CD14-positive monocyte (primary cell): ENCODE data around the gene CHFR. TPM values are rescaled to one million over a fixed set of nuclear protein-coding genes. Genes with fewer than 3 reads are reported as not detected.

Experiments
- DNase-seq, 3 donors: peaks; one replicate each; pipeline ENCODE4 v3.0.0-alpha.2; 2011 to 2022
- H2AFZ ChIP-seq: 2 replicates; pipeline ENCODE4 v1.6.0; 2012; ENCODE audit warnings: mild to moderate bottlenecking, low read depth, low read length, inconsistent platforms; ENCODE audit not compliant: insufficient read depth, poor library complexity, severe bottlenecking
- H3K27ac ChIP-seq, 2 donors: 1 replicate in 1 of 2; 2 replicates in 1 of 2; pipeline ENCODE4 v1.5.1; 2012 to 2013; ENCODE audit warnings: low read length in 2 of 2, control low read depth in 1 of 2, inconsistent platforms in 1 of 2, low read depth in 1 of 2, mild to moderate bottlenecking in 1 of 2
- H3K27me3 ChIP-seq, 2 donors: one replicate each; pipeline versions ENCODE4 v1.6.0 to v1.6.1; 2011 to 2013; ENCODE audit warnings: low read length in 2 of 2; ENCODE audit not compliant: control insufficient read depth in 2 of 2, insufficient read depth in 2 of 2
- H3K36me3 ChIP-seq, 2 donors: replicated peaks in 1 of 2; 1 replicate in 1 of 2; 2 replicates in 1 of 2; pipeline versions ENCODE4 v1.5.1 to v1.6.1; 2012 to 2013; ENCODE audit warnings: low read length in 2 of 2, control low read depth in 1 of 2, inconsistent platforms in 1 of 2, mild to moderate bottlenecking in 1 of 2; ENCODE audit not compliant: insufficient read depth in 2 of 2, control insufficient read depth in 1 of 2
- H3K4me1 ChIP-seq, 2 donors: 1 replicate in 1 of 2; 2 replicates in 1 of 2; pipeline versions ENCODE4 v1.5.1 to v1.6.1; 2012 to 2013; ENCODE audit warnings: low read length in 2 of 2, control low read depth in 1 of 2, inconsistent platforms in 1 of 2, mild to moderate bottlenecking in 1 of 2, moderate library complexity in 1 of 2; ENCODE audit not compliant: insufficient read depth in 2 of 2, control insufficient read depth in 1 of 2
- H3K4me2 ChIP-seq: replicated peaks from 2 replicates; pipeline ENCODE3; 2012; ENCODE audit warnings: low read length, moderate library complexity, mild to moderate bottlenecking; ENCODE audit not compliant: poor library complexity, severe bottlenecking; ENCODE audit errors: extremely low read depth
- H3K4me3 ChIP-seq, 3 experiments: fragments of 200-600 bp in 1 of 3; sonication (generic) in 1 of 3; replicated peaks in 1 of 3; 1 replicate in 2 of 3; 2 replicates in 1 of 3; pipeline ENCODE4 v1.5.1; 2011 to 2013; ENCODE audit warnings: low read length in 3 of 3, mild to moderate bottlenecking in 3 of 3, control low read depth in 2 of 3, low read depth in 2 of 3, inconsistent platforms in 1 of 3, moderate library complexity in 1 of 3
- H3K79me2 ChIP-seq: 2 replicates; pipeline ENCODE4 v1.6.0; 2012; ENCODE audit warnings: mild to moderate bottlenecking, control low read depth, inconsistent platforms, low read length, moderate library complexity; ENCODE audit not compliant: insufficient read depth
- H3K9ac ChIP-seq: 2 replicates; pipeline ENCODE4 v1.6.0; 2017; ENCODE audit warnings: low read length, mild to moderate bottlenecking; ENCODE audit not compliant: insufficient read depth, poor library complexity, severe bottlenecking
- H3K9me3 ChIP-seq, 2 donors: replicated peaks in 1 of 2; 1 replicate in 1 of 2; 2 replicates in 1 of 2; pipeline versions ENCODE4 v1.5.1 to v1.6.1; 2012 to 2013; ENCODE audit warnings: low read length in 2 of 2, control low read depth in 1 of 2; ENCODE audit not compliant: control insufficient read depth in 1 of 2, insufficient read depth in 1 of 2
- H4K20me1 ChIP-seq: 2 replicates; pipeline ENCODE4 v1.6.0; 2012; ENCODE audit warnings: mild to moderate bottlenecking, low read length, control low read depth, moderate library complexity; ENCODE audit not compliant: insufficient read depth
- H3K27ac Mint-ChIP-seq, 7 donors: one replicate each; pipeline ENCODE4 v1.8.0; 2020; ENCODE audit warnings: mild to moderate bottlenecking in 7 of 7, mixed read lengths in 7 of 7, moderate library complexity in 6 of 7, inconsistent platforms in 2 of 7
- H3K27me3 Mint-ChIP-seq, 3 donors: one replicate each; pipeline ENCODE4 v1.8.0; 2021 to 2022; ENCODE audit warnings: low read depth in 3 of 3, mild to moderate bottlenecking in 3 of 3, mixed read lengths in 3 of 3, moderate library complexity in 3 of 3, inconsistent platforms in 1 of 3
- H3K36me3 Mint-ChIP-seq, 2 donors: one replicate each; pipeline ENCODE4 v1.8.0; 2020; ENCODE audit warnings: mixed read lengths in 2 of 2, inconsistent platforms in 1 of 2, mild to moderate bottlenecking in 1 of 2
- H3K4me1 Mint-ChIP-seq: one replicate; pipeline ENCODE4 v1.8.0; 2020; ENCODE audit warnings: mild to moderate bottlenecking, mixed read lengths
- H3K4me3 Mint-ChIP-seq, 2 donors: one replicate each; pipeline ENCODE4 v1.8.0; 2020; ENCODE audit warnings: mild to moderate bottlenecking in 2 of 2, mixed read lengths in 2 of 2, moderate library complexity in 1 of 2
- H3K9me3 Mint-ChIP-seq, 7 donors: one replicate each; pipeline ENCODE4 v1.8.0; 2020 to 2022; ENCODE audit warnings: mixed read lengths in 7 of 7, mild to moderate bottlenecking in 6 of 7, moderate library complexity in 6 of 7, inconsistent platforms in 2 of 7
- CTCF ChIP-seq: fragments of 200-600 bp; IDR thresholded peaks from one replicate; pipeline ENCODE4 v1.8.0; 2022; ENCODE audit warnings: antibody characterized with exemption, mild to moderate bottlenecking
- WGBS: methylation state at CpG from one replicate; pipeline ENCODE4 v1.1.5; 2013; ENCODE audit warnings: missing lambda C conversion rate; ENCODE audit not compliant: insufficient coverage; 5-methylcytosine and 5-hydroxymethylcytosine counted together
- intact Hi-C, 2 donors: fragments of 100-400 bp; cut with micrococcal nuclease; formaldehyde crosslinking; loops; one replicate each; pipeline versions ENCODE4 v1.15.0 to v1.15.1; 2023
- polyA plus RNA-seq, 3 donors: library from polyadenylated mRNA; depleted of rRNA in 1 of 3; unstranded in 2 of 3; stranded (reverse) in 1 of 3; fragments of 300-500 nt in 2 of 3; fragments of >200 nt in 1 of 3; fragmentation: Illumina TruSeq in 2 of 3; gene quantifications; 1 replicate in 2 of 3; 2 replicates in 1 of 3; pipeline ENCODE4 v1.2.3, GENCODE V29; 2012 to 2021

The CHFR gene
- polyA plus RNA-seq, 3 donors = 28.0 to 76.3 (median 39.3) TPM

- Histone ChIP-seq H2AFZ (no peak overlapping the region), H3K27ac (peak overlapping the region in 1 of 2 donors; percentile 20), H3K4me1 (peaks cover 17 to 22% of the 10 kb centered on the region in 2 donors), H3K4me3 (no peak overlapping the region), H3K4me2 (no peak overlapping the region), H3K27me3 (no peaks in the 10 kb centered on the region), H4K20me1 (peaks cover 31% of the 10 kb centered on the region), H3K9ac (no peak overlapping the region), H3K36me3 (peaks cover 43 to 59% of the 10 kb centered on the region in 2 donors), H3K79me2 (peaks cover 60% of the 10 kb centered on the region), H3K9me3 (no peaks in the 10 kb centered on the region)
- Mint-ChIP-seq H3K4me3 (no peak overlapping the region), H3K9me3 (peaks cover 0 to 4% (median 0%) of the 10 kb centered on the region in 7 donors), H3K27ac (peak overlapping the region in 2 of 7 donors; percentile 10 to 53), H3K36me3 (peaks cover 43 to 57% of the 10 kb centered on the region in 2 donors), H3K4me1 (peaks cover 24% of the 10 kb centered on the region), H3K27me3 (peaks cover 0 to 1% (median 0%) of the 10 kb centered on the region in 3 donors)
- 96% methylated on average over 18 of the region's 18 CpGs for WGBS
- DNase-seq = no peak
- TF ChIP-seq CTCF = no peak
- intact Hi-C loops = loop anchor here (5.0 to 10.0 kb wide), 6 partner anchors 58 to 320 kb away; partner anchors contain the start of genes ANKLE2 (in 1 of the 2), CHFR (in 1 of the 2), PGAM5 (in 1 of the 2) and POLE (in 1 of the 2)
Observed at GRCh38 chr12:132825089-132825488, 62.3 kb downstream of the CHFR start.

- Histone ChIP-seq H4K20me1 (peaks cover 31% of the 10 kb centered on the region), H3K27me3 (no peaks in the 10 kb centered on the region), H3K4me3 (no peak overlapping the region), H3K9ac (no peak overlapping the region), H3K4me1 (peaks cover 12 to 16% of the 10 kb centered on the region in 2 donors), H3K79me2 (peaks cover 60% of the 10 kb centered on the region), H2AFZ (no peak overlapping the region), H3K9me3 (no peaks in the 10 kb centered on the region), H3K36me3 (peaks cover 53 to 69% of the 10 kb centered on the region in 2 donors), H3K4me2 (no peak overlapping the region), H3K27ac (peak overlapping the region in 1 of 2 donors; percentile 20)
- TF ChIP-seq CTCF = no peak
- Mint-ChIP-seq H3K4me3 (no peak overlapping the region), H3K27ac (peak overlapping the region in 1 of 7 donors; percentile 16), H3K27me3 (peaks cover 0 to 1% (median 0%) of the 10 kb centered on the region in 3 donors), H3K36me3 (peaks cover 52 to 68% of the 10 kb centered on the region in 2 donors), H3K4me1 (peaks cover 20% of the 10 kb centered on the region), H3K9me3 (no peaks in the 10 kb centered on the region)
- intact Hi-C loops = loop anchor here (10.0 kb wide), 3 partner anchors 109 to 319 kb away; partner anchors contain the start of genes PGAM5 (in 1 of the 2), POLE (in 1 of the 2) and PXMP2 (in 1 of the 2)
- no peak for DNase-seq
- WGBS = no CpG with 5 or more reads among the region's 7 CpGs
Observed at GRCh38 chr12:132824053-132824452, 63.4 kb downstream of the CHFR start.
